Upper lobe of left lung (tissue), 4 donors: Measurements from ENCODE around the gene ZNF766.
"Not testable (repeated sequence)": the region's sequence is repeated elsewhere in the genome, so short reads cannot be mapped to it uniquely, and the experiment has no call there.

Experiments used
- CTCF ChIP-seq, 6 experiments: fragments of 450-650 bp in 4 of 6; fragments of 200-600 bp in 2 of 6; sonication (generic) in 2 of 6; IDR thresholded peaks; one replicate each; pipeline ENCODE4 v1.5.1; 2016 to 2019; ENCODE audit warnings: antibody characterized with exemption in 6 of 6
- EP300 ChIP-seq, 4 donors: sonication (generic); formaldehyde crosslinking; IDR thresholded peaks; one replicate each; pipeline ENCODE4 v1.5.1; 2017; ENCODE audit warnings: antibody characterized with exemption in 4 of 4, control low read depth in 2 of 4
- POLR2A ChIP-seq, 4 donors: fragments of 450-650 bp; IDR thresholded peaks; one replicate each; pipeline ENCODE4 v1.5.1; 2016 to 2017; ENCODE audit warnings: antibody characterized with exemption in 4 of 4, mild to moderate bottlenecking in 2 of 4

DNA sequence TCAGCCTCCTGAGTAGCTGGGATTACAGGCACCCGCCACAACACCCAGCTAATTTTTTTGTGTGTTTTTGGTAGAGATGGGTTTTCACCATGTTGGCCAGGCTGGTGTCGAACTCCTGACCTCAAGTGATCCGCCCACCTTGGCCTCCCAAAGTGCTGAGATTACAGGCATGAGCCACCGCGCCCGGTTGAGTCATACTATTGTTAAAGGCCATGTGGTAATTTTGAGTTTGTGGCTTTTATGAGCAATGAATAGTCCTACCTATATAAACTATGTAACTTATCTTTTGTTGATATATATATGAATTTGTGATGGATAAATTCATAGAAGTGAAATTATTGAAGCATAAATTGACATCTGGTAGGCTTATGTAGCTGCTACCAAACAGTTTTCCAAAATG lies 3.8 kb upstream of the ZNF766 start:
- not testable (repeated sequence) for TF ChIP-seq EP300, POLR2A, CTCF (IDR thresholded peaks at IDR 0.05)
